Measurements from ENCODE around the gene BBS4.

- no peak for TF ChIP-seq POLR2A (IDR thresholded peaks at IDR 0.05)
- no peak for TF ChIP-seq CTCF (IDR thresholded peaks at IDR 0.05)
- TF ChIP-seq EP300 (IDR thresholded peaks at IDR 0.05), result no peak
These were observed 63.7 kb downstream of the BBS4 start for GRCh38 chr15:72749700-72750099.
